ENCODE measurements around the gene HOXB4. TPM values are rescaled to one million over a fixed set of nuclear protein-coding genes. Genes with fewer than 3 reads are reported as not detected.

The HOXB4 gene
- total RNA-seq, 4 donors from 2014 or later = 1.6 to 8.7 (median 3.4) TPM

GRCh38 chr17:48559122-48559839 is 18.9 kb downstream of the HOXB4 start:
- TF ChIP-seq CTCF (IDR thresholded peaks at IDR 0.05) = no peak
- DNase-seq (ENCODE audit: low spot score) (no peak), ATAC-seq (ENCODE audit: low FRiP score) (no peak)

GRCh38 chr17:48558831-48559121 is 19.4 kb downstream of the HOXB4 start:
- no peak for TF ChIP-seq CTCF (IDR thresholded peaks at IDR 0.05)
- ATAC-seq (ENCODE audit: low FRiP score) = no peak
- no peak for DNase-seq (ENCODE audit: low spot score)

- no peak for ATAC-seq (ENCODE audit: low FRiP score)
- TF ChIP-seq CTCF (IDR thresholded peaks at IDR 0.05) = no peak
- DNase-seq (ENCODE audit: low spot score) = no peak
These were observed 19.9 kb downstream of the HOXB4 start for GRCh38 chr17:48558057-48558830.

DNA sequence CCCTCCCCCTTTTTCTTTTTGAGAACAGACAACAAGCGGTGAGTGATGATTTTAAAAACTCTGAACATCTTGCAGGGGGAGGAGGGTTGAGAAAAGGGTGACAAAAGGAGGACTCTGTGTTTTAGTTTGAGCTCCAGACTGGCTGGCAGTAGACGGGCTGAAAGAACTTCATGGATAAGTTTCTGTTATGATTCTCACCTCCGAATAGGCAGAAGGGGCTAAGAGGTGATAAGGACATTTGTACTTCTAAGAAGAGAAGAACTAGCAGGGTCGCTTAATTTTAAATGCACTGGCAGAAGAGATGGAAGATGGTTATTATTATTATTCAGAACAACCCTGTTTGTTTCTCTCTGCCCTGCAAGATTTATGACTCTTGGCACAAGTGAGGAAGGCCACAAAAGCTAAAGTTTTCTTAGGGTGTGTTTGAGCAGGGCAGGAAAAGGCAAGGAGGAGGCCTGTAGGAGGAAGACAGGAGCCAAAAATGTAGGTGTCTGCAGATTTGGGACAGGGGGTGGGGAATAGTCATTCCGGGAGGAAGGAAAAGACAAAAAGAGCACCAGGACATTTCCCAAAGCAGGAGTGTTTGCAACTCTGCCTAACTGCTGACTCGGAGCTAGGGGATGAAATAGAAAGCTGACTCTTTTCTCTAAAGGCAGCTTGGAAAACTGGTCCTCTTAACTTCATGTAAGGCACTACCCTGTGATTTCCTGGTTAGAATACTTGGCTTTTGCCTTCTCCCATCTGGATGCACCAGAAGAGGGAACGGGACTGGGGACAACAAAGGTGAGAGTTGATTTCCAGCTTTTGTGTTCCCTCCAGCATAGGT is 21.4 kb downstream of the HOXB4 start:
- TF ChIP-seq CTCF (IDR thresholded peaks at IDR 0.05) = no peak
- DNase-seq (ENCODE audit: low spot score) (no peak), ATAC-seq (ENCODE audit: low FRiP score) (no peak)

DNA sequence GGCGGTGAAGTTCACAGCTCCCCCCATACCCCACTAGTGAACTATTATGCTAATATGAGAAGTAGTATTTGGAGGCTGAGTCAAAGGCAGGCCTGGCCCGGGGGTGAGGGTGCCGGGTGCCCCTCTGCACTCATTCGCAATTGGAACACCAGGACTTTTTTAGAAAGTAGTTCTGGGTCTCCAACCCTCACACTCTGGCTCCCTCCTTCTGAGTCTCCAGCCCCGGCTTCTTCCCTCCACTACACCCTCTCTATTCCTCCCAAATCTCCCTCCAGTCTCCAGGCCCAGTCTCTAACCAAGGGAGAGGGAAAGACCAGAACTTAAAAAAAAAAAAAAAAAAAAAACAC is 21.9 kb downstream of the HOXB4 start:
- DNase-seq (ENCODE audit: low spot score) (no peak), ATAC-seq (ENCODE audit: low FRiP score) (no peak)
- no peak for TF ChIP-seq CTCF (IDR thresholded peaks at IDR 0.05)

DNA sequence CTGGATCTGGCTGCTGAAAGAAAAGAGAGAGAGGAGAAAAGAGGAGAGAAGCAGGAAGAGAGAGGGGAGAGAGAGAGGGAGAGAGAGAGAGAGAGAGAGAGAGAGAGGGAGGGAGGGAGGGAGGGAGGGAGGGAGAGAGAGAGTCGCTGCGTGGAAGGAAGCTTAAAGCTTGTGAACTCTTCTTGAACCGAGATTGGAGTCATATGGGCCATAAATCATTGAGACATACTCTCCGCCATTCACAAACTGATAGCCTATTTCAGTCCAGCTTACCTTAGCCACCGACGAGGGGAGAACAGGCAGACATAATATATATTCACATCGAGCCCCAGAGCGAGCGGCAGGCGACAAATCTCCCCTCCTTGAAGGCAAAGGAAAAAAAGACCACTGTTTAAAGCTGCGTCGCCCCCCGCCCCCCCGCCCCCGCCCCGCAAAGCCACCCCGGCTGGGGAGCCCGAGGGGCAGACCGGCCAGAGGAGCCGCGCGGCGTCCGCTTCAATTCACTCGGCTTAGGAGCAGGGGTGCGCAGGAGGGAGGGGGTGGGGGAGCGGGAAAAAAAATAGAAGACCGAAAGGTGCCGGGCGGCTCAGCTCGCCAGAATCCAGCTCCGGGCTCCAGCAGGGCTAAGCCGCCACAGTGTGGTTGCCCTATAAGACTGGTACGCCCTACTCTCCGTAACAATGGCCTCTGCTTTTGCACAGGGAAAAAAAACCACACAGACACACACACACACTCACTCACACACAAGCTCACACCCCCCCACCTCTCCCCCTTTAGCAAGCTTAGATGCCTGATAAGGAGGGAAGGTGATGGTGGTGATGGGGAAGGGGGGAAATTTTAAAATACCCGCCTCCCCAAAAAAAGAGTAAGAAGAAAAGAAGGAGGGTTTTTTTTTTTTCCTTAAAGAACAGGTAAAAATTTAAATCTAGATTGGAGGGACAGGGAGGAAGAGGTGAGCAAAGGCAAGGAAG is 22.6 kb downstream of the HOXB4 start:
- TF ChIP-seq CTCF (IDR thresholded peaks at IDR 0.05) = no peak
- no peak for DNase-seq (ENCODE audit: low spot score)
- no peak for ATAC-seq (ENCODE audit: low FRiP score)
